NCI-H2227 (cell line): ENCODE data around the gene CEP85.
A peak's percentile ranks its signal among the peaks of the same experiment; 100 is the strongest.
"Not testable (repeated sequence)": the region's sequence is repeated elsewhere in the genome, so short reads cannot be mapped to it uniquely, and the experiment has no call there.

Experiments
- DNase-seq: peaks from one replicate; lab custom pipeline; 2025; ENCODE audit not compliant: unreplicated experiment; lab: John Stamatoyannopoulos, UW

CEP85 gene

GRCh38 chr1:26224606-26225005 lies 9.4 kb upstream of the CEP85 start:
- DNase-seq = no peak

GRCh38 chr1:26225033-26225831 lies 8.8 kb upstream of the CEP85 start:
- DNase-seq = peak; percentile 16

GRCh38 chr1:26230682-26231081 lies 3.3 kb upstream of the CEP85 start:
- not testable (repeated sequence) for DNase-seq

- DNase-seq = peak; percentile 52
Measured at GRCh38 chr1:26234644-26235370, 807 bp downstream of the CEP85 start.

GRCh38 chr1:26237230-26237966 lies 3.4 kb downstream of the CEP85 start:
- DNase-seq = no peak

GRCh38 chr1:26239936-26240335 lies 5.9 kb downstream of the CEP85 start:
- DNase-seq = no peak

GRCh38 chr1:26252718-26253117 lies 18.7 kb downstream of the CEP85 start:
- no peak for DNase-seq

- DNase-seq = no peak
Measured at GRCh38 chr1:26254404-26254803, 20.4 kb downstream of the CEP85 start.

- no peak for DNase-seq
Measured at GRCh38 chr1:26257222-26257621, 23.2 kb downstream of the CEP85 start.

GRCh38 chr1:26259005-26259404 lies 25.0 kb downstream of the CEP85 start:
- no peak for DNase-seq

- DNase-seq = no peak
Measured at GRCh38 chr1:26259578-26259977, 25.6 kb downstream of the CEP85 start.

GRCh38 chr1:26263212-26263611 lies 29.2 kb downstream of the CEP85 start:
- no peak for DNase-seq

GRCh38 chr1:26265405-26265804 lies 31.4 kb downstream of the CEP85 start:
- no peak for DNase-seq

GRCh38 chr1:26268290-26269197 lies 34.5 kb downstream of the CEP85 start:
- no peak for DNase-seq

GRCh38 chr1:26269198-26269550 lies 35.2 kb downstream of the CEP85 start:
- DNase-seq = no peak

- no peak for DNase-seq
Measured at GRCh38 chr1:26274801-26275425, 40.9 kb downstream of the CEP85 start.

- DNase-seq = peak; percentile 73
Measured at GRCh38 chr1:26275580-26276431, 41.8 kb downstream of the CEP85 start.

- no peak for DNase-seq
Measured at GRCh38 chr1:26276432-26276838, 42.4 kb downstream of the CEP85 start.

- DNase-seq = no peak
Measured at GRCh38 chr1:26277261-26277661, 43.3 kb downstream of the CEP85 start.
